Measurements from ENCODE around the gene TOLLIP.
"Not testable (repeated sequence)": the region's sequence is repeated elsewhere in the genome, so short reads cannot be mapped to it uniquely, and the experiment has no call there.

The TOLLIP gene

DNA sequence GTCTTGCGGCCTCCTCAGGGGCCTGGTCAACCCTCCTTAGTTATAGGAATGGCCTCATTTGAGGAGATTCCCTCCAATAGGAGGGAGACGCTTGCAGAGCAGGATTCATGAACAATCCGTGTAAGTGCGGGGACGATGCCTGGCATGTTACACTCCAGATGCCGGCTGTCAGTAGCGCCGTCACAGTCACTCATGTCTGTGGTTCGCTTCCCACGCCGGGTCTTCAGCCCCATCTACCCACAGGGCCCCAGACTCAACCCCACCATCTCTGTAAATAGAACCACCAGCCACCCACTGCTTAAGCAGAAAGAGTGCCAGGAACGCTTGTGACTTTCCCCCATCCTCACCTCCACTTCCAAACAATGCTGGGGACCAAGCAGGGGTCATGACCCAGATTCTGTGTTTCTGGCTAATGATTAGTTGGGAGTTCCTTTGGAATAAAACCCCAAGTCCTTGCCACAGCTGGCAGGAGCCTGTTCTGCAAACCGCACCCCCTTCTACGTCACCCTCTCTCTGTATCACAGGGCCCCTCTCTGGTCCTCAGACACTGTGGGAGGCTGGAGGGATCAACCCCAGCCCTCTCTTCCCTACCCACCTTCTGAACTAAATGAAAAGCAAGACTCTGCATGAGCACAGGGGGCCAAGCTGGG, 38.8 kb upstream of the TOLLIP start:
- no peak for TF ChIP-seq CTCF (IDR thresholded peaks at IDR 0.05; ENCODE audit: insufficient read depth, low read depth, low read length, missing control alignments)
- no peak for DNase-seq (ENCODE audit: low read depth)
- H3K4me3 ChIP-seq (ENCODE audit: low read depth, low read length), result no peak overlapping the region

GRCh38 chr11:1347411-1347999, 38.1 kb upstream of the TOLLIP start:
- H3K4me3 ChIP-seq (ENCODE audit: low read depth, low read length); DNase-seq (ENCODE audit: low read depth): not testable (repeated sequence)

DNA sequence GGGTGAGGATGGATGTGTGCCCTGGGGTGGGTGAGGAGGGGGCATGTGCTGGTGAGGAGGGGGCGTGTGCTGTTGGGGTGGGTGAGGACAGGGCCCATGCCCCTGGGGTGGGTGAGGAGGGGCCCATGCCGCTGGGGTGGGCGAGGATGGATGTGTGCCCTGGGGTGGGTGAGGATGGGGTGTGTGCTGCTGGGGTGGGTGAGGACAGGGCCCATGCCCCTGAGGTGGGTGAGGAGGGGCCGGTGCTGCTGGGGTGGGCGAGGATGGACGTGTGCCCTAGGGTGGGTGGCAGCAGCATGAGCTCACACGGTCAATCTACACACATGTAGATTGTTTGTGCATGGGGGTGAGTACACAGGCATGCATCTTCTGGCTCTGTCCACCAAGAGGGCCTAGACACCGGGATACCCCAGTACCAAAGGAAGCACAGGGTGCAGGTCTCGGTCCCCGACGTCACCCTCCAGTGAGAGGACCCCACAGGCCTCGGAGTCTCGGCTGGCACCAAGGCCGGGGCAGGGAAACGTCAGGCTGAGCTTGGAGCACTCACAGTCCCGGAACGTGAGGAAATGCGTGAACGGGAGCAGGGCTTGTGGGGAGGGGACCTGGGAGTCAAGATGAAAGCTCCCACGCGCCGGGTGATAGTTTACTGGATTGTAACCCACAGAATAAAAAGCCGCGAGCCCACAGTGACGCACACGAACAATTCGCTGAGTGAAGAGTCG, 37.4 kb upstream of the TOLLIP start:
- DNase-seq (ENCODE audit: low read depth), result no peak
- H3K4me3 ChIP-seq (ENCODE audit: low read depth, low read length), result no peak overlapping the region
- TF ChIP-seq CTCF (IDR thresholded peaks at IDR 0.05; ENCODE audit: insufficient read depth, low read depth, low read length, missing control alignments), result no peak

DNA sequence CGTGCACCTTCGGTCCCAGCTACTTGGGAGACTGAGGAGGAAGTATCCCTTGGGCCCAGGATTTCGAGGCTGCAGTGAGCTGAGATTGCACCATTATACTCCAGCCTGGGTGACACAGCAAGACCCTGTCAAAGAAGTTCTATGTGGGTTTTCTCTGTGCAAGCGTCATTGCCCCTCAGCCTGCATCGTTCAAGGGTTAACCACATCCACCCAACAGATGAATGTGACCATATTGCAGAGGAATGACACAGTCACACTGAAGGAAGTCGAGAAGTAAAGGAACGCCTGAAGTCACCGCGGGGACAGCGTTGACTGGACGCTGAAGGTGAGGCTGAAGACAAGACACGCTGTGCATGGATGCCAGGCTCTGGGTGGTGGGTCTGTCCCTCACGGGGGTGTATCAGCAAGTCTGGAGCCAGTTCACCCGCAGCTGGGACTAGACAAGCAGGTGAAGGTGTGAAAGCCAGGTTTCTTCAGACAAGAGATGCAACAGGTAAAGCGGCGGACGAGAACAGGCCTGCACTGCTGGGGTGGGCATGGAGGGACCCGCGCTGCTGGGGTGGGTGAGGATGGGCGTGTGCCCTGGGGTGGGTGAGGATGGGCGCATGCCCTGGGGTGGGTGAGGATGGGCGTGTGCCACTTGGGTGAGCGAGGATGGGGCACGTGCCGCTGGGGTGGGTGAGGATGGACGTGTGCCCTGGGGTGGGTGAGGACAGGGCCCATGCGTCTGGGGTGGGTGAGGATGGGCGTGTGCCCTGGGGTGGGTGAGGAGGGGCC, 36.5 kb upstream of the TOLLIP start:
- no peak for TF ChIP-seq CTCF (IDR thresholded peaks at IDR 0.05; ENCODE audit: insufficient read depth, low read depth, low read length, missing control alignments)

DNA sequence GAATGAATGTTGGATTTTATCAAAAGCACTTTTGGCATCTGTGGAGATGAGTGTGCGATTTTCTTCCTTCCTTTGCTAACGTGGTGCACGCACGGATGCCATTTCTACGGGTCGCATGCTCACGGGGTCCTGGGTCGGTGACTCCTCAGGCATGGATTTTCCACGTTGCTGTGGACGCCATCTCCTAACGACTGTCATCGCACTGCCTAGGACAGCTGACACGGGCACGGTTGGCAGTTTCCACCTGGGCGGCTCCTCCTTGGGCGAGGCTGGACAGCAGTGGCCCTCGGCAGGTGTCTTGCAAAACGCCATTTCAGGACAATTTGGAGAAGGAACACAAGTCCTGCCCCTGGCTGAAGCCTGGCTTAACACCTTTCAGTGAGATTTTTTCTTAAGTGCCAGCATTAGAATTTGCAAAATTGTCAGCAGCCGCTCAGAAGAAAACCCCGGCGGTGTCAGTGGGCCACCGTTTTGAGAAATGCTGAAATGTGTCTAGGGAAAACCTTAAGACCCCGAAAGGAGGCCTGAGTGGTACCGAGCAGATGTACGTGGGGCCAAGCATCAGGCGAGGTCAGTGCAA, 34.7 kb upstream of the TOLLIP start:
- no peak for TF ChIP-seq CTCF (IDR thresholded peaks at IDR 0.05; ENCODE audit: insufficient read depth, low read depth, low read length, missing control alignments)
- DNase-seq (ENCODE audit: low read depth), result no peak
- no peak overlapping the region for H3K4me3 ChIP-seq (ENCODE audit: low read depth, low read length)

More for the DNA sequence above, 36.5 kb upstream of the TOLLIP start:
- H3K4me3 ChIP-seq (ENCODE audit: low read depth, low read length), result no peak overlapping the region
- DNase-seq (ENCODE audit: low read depth), result no peak

DNA sequence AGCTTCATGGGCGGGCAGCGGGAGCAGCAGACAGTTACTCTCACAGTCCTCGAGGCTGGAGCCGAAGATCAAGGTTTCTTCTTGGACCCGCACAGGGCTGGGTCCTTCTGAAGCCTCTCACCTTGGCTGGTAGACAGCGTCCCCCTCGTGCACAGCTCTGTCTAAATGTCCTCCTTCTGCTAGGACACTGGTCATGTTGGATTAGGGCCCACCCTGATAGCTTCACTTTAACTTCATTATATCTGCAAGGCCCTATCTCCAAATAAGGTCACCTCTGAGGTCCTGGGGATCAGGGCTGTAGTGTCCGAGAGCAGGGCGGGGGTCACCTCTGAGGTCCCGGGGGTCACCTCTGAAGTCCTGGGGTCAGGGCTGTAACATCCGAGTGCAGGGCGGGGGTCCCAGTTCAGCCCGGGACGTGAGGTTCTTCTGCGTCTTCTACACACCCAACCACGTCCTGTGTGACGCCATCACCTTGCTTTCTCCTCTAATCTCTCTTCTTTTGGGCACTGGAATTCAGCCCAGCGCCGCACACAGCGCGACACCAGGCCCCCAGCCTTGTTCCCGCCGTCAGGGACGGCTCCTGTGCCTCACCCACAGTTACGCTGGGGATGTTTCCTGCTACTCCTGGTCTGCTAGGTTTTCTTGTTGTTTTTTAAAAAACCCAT, 34.1 kb upstream of the TOLLIP start:
- no peak for DNase-seq (ENCODE audit: low read depth)
- no peak for TF ChIP-seq CTCF (IDR thresholded peaks at IDR 0.05; ENCODE audit: insufficient read depth, low read depth, low read length, missing control alignments)
- no peak overlapping the region for H3K4me3 ChIP-seq (ENCODE audit: low read depth, low read length)
